CD4-positive, alpha-beta T cell treated with Interferon gamma for 1 hour (primary cell): ENCODE measurements around the gene PTPRM.

ENCODE experiments used
- DNase-seq: peaks from one replicate; pipeline ENCODE4 v3.0.0-alpha.2; 2020

PTPRM gene

DNA sequence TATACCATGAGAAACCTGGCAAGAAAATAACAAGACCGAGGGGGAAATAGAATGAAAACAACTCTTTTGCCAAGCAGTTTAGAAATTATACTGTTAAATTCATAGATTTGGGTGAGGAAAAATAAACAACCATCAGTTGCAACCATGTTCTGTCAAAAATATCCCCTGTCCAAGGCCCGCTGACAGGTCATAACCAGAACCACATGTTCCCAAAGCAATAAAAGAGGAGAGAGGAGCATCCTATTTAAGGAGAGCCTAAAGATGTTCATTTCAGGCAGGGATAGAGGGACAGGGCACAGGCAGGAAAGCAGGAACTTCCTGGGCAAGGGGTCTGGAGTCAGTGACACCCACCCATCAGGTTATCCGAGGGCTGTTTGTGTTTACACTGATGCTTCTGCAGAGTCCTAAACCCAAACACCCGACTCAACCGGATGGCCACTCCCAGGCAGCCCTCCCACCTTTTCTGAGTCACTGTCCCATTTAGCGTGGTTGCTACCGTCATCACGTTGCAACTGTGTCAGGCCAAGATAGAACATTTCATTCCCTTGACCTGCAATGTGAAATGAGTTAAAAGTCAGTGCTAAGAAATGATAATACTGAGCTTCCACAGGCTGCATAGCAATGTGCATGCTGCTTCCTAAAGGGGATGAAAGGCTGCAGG lies 573.9 kb downstream of the PTPRM start:
- no peak for DNase-seq

DNA sequence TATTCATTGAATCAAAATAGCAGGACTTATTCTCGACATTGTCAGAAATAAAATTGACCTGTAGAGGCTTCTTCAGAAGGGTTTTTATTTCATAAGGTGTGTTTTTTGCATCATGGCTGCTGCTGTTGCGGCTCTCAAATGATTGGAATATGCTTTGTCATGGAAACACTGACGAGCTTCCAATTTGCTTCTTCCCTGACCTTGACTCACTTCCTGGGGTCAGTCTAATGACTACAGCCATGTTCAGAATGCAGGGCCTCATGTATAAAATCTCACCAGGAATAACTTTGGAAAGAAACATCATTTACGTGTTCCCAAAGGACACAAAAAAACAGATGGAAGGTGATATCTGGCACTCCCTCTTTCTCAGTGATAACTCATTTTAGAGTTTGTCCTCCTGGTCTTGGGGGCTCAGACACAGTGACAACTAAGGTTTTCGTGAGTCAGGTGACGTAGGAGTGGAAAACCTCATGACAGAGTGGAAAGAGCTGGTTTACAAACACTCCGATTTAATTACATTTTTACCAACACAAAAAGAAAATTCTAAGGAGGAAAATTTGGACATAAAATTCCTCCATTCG lies 575.1 kb downstream of the PTPRM start:
- no peak for DNase-seq

DNA sequence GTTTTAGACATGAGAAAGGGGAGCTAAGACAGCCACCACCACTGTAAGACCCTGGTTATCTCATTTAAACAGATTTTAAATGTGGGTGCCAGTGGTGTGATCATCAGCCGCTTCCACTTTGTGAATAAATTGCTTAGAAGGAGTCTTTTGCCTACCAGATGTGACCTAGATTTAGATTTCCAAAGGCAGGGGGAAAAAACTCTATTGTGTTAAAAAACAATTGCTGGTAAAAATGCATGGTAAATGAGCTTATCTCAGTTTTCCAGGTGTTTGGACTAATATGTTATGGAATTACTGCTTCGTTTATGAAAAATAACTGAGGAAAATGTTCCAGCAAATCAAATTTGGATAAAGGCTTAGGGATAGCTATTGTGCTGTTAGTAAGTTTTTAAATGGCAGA lies 575.8 kb downstream of the PTPRM start:
- DNase-seq: no peak

DNA sequence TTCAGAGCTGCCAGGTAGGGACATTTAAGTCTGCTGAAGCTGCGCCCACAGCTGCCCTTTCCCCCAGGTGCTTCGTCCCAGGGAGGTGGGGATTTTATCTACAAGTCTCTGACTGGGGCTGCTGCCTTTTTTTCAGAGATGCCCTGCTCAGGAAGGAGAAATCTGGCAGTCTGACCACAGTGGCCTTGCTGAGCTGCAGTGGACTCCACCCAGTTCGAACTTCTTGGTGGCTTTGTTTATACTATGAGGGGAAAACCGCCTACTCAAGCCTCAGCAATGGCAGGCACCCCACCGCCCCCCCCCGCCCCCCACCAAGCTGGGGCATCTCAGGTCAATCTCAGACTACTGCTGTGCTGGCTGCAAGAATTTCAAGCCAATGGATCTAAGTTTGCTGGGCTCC lies 584.1 kb downstream of the PTPRM start:
- no peak for DNase-seq

DNA sequence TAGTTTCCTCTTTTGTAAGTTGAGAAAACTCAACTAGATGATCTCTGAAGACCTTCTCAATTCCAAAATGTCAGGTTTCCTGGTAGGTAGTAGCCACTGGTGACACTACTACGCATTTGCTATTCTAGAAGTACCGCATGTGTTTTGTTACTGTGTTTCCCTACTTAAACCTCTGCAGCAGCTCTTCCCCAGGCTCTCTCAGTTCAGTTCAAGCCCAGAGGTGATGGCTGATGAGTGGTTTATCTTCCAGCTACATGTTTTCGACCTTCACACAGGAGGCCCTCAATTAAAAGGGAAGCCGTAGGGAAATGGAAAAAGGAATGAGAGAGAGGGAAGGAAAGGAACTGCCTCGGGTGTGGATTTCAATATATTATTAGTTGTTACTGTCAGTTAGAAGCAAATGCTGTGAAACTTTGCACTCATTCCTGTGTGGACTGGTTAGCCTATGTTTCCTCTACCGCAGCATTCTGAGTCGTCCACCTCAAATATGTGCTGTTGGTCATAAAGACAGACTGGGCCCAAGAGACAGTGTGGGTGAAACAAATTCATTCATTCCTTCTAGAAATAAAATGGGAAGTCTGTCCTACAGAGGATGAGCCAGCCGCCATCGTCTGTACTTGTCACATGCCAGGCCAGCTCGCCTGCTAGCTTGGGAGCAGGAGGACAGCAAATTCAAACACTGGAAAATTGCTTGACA lies 586.9 kb downstream of the PTPRM start:
- DNase-seq: no peak

DNA sequence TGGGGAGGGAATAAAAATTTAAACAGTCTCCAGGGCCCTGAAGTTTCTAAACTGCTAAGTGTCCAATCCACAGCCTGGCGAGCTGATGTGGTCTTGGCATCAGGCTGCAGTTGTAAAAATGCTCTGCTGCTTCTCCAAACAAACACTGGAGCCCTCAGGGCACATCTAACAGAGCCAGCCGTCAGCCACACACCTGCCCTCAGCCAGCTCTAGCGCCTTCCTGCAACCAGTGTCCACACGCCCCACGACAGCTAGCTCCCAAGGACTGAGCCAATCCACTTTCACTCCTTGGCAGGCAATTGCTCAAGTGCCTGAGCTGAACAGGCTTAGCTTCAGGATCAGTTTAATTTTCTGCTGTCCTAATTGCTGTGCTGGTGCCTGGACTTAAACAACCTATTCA lies 595.7 kb downstream of the PTPRM start:
- no peak for DNase-seq

DNA sequence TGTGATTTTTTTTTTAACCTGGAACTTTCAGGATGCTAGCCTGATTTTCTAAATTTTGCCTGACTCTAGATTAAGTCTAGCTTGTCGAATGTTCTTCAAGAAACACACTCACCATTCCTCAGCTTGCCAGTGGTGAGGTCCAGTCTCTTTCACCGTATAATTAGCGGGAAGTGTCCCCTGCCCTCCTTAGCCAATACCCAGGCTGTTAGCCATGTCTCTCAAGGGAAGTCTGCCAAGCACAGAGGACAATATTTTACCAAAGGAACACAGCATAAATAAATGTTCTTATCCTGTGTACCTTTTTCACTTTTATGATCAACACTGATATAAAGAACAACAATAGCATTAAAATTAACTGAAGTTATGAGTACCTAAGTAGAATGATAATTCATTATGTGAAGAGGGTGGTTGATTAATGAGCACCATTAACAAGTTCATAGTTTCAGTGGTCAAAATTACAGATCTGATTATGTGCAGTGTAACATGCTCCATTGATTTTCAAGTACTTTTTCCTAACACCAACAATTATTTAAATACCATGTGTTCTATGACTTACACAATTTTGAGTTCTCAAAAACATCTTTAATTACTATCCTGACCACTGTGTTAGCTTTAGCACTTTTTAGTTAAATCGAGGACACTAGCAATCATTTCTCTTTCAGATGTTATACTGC lies 596.3 kb downstream of the PTPRM start:
- no peak for DNase-seq

DNA sequence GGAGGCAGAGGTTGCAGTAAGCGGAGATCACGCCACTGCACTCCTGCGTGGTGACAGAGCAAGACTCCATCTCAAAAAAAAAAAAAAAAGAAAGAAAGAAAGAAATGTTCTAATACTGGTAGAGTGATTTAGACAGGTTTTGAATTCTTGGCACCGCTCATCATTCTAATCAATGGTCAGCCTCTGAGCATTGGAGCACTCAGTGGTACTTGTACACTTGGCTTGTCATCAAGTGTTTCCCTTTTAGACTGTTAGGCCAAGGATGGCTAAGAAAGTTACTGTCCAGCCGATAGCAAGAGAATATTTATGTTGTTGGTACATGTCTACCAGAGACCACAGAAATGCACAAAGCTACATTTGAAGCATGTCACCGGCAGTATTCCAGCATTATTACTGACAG lies 598.0 kb downstream of the PTPRM start:
- no peak for DNase-seq

DNA sequence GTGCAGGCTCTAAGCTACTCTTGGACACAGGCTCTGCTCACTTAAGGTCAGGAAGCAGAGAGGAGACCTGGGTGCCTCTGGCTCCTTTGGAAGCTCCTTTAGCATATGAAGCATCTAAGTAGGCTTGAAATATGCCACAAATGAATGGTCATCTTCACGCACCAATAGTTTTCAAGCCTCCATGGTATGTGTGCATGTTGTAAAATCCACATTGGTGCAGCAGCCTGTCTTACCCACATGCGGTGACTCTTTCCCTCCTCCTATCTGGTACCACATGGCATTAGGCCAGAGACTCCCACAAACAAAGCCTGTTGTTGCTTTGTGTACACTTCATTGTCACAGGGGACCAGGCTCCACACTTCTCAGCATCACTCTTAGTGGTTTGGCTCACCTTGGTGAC lies 599.9 kb downstream of the PTPRM start:
- DNase-seq: no peak

DNA sequence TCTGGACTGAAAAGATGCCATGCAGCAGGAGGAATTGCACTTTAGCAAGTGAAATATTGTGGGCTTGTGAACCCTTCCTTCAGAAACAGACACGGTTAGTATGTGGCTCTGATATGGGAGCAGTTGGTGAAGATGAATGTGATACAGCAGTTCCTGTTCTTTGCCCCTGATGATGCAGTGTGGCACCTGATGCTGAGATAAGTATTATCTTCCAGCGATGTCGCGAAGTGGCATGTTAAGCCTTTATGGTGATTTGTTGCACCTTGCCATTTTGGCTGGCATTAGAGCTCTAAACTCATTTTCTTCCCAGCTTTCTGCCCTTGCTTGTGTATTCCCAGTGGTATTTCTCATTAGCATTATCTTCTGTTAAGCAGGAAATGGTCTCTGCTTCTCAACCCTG lies 600.6 kb downstream of the PTPRM start:
- DNase-seq: no peak

DNA sequence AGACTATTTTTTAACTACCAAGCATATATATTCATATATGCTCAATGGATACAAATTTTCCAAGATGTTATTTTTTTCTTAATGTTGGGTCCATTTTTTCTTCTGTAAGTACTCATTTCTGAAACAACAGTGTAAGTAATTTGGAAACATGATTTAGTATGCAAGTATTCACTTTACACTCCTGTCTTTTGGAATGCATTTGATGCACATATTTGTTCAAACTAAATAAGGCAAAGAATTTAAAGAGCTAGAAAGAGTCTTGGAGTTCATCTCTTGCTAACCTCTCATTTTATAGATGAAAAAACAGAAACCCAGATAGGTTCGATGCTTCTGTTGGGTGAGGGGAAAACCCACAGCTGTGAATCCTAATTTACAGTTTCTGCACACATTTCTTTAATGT lies 602.6 kb downstream of the PTPRM start:
- no peak for DNase-seq

DNA sequence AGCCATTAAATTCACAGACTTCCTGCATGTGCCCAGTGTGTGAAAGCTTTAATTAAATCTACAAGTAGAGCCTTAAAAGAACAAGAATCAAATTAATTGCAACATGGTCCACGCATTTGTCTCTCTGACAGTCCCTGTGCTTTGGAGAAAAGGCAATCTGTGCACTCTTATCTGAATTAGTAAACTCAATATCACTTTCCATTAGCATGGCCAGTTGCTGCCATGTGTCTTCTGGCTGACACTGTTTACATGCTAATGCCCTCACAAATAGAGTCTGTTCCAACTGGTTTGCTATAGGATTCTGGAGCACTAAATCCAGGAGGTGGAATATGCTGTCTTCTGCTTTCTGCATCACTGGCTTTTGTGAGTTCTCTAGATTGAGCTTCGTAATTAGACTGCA lies 607.7 kb downstream of the PTPRM start:
- DNase-seq: no peak

DNA sequence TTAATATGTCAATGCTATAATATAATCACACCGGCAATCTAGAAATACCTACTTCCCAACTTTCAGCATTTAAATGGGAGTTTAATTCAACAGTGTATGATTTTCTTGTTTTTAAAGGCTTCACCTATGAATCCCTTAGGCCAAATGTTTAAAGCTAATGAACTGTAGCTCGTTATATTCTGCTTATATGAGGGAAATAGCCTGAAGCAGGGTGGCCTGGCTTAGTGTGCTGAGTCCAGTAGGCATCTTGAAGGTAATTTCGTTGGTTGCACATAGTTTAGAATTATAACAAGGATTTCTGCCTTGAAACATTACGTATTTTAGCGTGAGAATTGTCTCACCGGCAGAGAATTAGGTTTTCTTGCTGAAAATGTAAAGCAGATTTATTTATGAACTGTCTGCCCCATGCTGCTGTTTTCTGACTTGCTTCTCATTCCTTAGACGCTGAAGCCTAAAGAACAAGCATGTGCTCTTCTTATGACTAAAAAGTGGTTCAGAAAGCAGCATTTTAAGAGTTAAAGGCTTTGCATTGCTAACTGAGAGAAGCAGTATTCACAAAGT lies 608.5 kb downstream of the PTPRM start:
- no peak for DNase-seq

DNA sequence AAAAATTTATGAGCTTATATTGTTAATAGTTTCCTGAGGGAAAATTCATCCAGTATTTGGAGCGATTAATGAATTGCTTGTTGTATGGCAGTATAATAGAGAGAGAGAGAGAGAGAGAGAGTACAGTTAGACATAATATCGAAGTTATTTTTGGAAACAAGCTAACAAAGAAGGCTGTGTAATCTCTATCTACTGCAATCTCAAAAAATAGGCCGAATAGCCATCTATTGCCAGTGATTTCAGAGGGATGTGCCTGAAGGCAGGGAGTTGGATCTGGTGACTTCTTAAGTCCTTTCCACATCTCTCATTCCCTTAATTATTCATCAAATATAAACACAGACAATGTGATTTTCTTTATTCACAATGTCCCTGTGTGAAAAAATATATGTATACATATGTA lies 609.0 kb downstream of the PTPRM start:
- DNase-seq: no peak

DNA sequence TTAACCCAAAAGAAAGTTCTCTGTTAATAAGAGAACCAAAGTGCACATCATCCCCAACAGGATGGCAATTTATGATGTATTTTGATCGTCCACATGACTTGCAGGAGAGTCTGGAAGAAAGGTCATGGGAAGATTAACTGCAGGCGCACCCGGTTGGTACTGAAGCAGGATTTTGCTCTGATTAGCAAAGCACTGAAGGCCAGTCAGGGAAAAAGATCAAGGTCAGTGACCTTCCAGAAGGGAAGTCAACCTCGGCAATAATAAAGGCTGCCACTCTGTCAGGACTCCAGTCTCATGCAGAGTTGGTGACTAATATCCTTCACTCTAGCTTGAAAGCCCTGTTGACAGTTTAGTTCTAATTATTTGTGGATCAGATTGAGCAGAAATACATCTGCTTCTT lies 609.4 kb downstream of the PTPRM start:
- no peak for DNase-seq

DNA sequence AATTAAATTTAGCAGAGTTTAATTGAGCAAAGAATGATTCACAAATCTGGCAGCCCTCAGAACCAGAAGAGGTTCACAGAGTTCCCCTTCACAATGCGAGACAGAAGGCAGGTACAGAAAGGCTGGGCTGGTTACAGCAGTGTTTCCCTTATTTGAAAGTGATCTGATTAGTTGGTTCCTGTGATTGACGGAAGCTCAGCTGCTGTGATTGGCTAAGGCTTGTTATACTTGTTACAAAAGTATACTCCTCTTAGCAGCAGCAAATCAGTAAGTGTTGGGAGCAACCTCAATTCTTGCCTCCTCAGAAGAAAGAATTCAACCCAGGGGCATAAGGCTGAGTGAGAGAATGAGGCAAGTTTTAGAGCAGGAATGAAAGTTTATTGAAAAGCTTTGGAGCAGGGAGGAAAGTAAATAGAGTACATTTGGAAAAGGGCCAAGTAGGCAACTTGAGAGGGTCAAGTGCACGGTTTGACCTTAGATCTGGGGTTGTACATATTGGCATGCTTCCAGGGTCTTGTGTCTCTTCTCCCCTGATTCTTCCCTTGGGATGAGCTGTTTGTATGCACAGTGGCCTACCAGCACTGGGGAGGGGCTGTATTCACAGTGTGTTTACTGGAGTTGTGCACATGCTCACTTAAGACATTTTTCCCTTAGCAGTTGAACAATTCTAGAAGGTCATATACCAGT lies 610.4 kb downstream of the PTPRM start:
- DNase-seq: no peak

DNA sequence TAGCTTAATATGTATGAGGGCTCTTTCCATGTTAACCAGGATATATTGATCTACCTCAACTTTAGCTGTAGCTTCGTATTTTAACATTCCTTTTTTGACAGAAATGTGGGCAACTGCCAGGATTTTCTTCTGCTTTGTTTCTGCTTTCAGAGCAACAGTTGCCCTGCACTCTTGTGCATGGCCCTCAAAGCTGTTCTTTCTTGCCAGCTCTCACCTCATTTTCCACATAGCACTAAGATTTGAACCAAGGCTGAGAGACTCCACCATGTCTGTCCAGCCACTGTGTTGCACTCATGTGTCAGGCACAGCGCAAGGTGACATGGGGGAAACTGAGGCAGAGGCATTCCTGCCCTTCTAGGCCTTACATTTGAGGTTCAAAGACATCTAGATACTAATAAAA lies 619.3 kb downstream of the PTPRM start:
- DNase-seq: no peak

DNA sequence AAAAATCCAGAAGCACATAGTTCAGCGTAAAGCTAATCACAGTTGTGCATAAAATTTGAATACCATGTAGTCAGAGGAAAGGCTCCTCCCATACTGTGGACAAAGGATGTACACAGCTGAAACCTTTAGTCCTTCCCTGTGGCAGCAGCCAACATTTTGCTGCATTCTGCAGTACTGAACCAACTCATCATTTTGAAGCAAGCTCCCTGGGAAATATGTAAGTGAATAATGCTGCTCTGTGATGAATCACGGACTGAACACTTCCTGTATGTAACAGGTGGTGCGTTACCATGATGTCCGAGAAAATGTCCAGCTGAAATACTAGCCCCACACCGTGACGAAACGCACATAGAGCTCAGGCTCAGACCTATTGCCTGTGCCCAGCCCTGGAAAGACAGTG lies 621.1 kb downstream of the PTPRM start:
- DNase-seq: no peak

DNA sequence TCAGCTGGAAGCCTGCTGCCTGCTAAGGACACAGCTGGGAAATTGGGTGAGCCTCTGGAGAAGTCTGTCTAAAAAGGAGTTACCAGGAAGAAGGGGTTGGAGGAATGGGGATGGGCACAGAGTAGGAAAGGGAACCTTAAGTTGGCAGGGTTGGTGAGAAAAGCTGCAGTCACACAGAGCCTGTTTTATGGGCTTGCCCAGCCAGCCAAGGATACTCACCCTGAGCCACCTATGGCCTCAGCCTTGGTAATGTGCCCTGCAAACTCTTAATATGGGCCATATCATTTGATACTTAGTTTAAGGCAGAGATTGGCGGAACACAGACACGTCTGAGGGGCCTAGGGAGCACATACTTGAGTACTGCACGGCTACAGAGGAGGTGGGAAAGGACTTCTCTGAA lies 623.9 kb downstream of the PTPRM start:
- no peak for DNase-seq

DNA sequence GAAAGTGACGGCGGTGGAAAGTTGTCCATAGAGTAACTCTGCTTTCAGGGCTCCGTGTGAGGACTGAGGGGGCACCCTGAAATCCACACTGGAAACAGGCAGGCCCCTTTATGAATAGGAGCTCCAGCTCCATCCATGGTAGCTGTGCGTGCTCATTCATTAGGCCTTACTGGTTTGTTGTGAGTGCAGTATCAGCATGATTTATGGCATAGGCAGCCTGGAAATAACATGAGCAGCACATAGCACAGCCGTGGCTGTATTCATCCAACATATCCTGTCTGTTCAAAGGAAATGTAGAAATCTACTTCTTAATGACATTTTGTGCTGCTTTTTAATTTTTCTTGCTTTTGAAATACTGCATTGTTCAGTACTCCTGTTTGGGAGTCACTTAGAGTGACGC lies 627.3 kb downstream of the PTPRM start:
- no peak for DNase-seq

DNA sequence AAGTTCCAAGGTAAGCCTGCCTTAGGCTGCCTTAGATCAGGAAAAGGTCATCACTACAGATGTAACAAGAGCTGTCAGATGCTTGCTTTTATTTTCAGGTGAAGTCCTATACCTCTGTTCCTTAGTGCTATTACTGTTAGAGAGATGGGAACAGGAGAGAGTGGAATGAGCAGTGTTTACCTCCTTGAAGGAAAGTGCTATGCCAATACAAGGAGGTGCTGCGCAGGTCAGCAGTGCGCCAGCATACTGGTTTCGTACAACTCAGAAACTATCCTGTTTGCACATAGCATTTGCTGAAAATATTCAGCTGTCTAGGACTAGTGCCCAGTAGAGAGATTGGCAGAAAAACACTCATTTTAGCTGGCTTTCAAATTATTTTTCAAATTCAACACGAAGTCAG lies 629.1 kb downstream of the PTPRM start:
- no peak for DNase-seq

DNA sequence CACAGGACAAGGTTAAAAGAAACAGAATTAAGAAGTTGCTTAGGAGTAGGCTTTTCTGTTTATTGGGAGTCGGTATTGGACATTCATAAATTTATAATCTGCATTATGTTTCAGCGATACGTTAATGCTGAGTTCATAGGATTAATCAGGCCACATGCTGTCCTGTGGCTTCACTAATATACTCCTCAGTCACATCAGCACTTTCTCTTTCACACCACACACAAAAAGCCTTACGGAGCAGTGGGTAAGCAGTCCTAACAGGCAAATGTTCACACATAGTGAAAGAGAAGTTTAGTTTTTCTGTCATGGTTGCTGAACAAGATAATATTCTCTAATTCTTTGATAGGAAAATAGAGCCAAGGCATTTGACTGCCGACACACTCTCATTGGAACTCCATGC lies 630.4 kb downstream of the PTPRM start:
- no peak for DNase-seq

DNA sequence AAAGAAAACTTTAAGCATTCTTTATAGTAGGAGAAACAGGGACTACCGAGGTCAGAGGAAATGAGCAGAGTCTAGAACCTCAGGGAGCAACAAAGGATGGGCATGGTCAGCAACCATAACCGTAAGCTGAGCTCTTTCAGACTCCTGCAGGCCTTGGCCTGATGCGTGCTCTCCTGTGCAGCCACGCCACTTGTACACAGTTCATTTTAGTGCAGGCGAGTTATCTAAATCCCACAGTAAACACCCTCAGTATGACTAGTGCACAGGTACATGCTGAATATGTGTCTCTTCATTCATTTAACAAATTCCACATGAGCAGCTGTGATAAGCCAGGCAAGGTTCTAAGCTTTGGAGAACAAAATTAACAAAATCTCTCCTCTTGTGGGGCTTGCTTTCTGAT lies 640.9 kb downstream of the PTPRM start:
- no peak for DNase-seq
